D721Med (cell line): ENCODE data around the gene OR13F1.
"Not testable (repeated sequence)": the region's sequence is repeated elsewhere in the genome, so short reads cannot be mapped to it uniquely, and the experiment has no call there.

ENCODE experiments used
- DNase-seq: peaks from one replicate; pipeline ENCODE4 v3.0.0; 2011; ENCODE audit warnings: low spot score; ENCODE audit not compliant: insufficient read length
- FAIRE-seq: peaks from 2 replicates; lab custom pipeline; 2011; peaks lifted over from hg19 to GRCh38; lab: Jason Lieb, UNC
- TF ChIP-seq, protein P1 (sequence below): IDR thresholded peaks from 2 replicates; pipeline ENCODE4 v1.5.1; 2012; ENCODE audit warnings: mild to moderate bottlenecking, control low read depth; ENCODE audit not compliant: insufficient read depth; ENCODE audit errors: missing control alignments

The OR13F1 gene

DNA sequence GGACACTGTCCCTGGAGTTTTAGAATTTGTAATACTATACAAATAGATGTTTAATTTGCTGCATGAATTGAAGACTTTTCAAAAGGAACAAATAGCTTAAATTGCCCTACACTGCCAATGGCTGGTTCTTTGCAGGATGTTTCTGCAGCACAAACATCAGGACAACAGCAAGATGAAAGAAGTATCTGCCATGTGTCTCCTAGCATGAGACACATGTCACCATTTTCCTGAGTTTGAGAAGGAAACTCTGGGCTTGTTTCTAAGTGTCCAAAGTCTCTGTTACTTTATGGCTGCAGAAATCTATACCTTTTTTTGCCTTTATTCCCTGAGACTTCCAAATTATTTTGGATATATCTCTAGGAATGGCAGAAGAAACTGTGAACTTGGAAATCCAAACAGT is 623 bp upstream of the OR13F1 start:
- FAIRE-seq: no peak
- TF ChIP-seq, protein P1, sequence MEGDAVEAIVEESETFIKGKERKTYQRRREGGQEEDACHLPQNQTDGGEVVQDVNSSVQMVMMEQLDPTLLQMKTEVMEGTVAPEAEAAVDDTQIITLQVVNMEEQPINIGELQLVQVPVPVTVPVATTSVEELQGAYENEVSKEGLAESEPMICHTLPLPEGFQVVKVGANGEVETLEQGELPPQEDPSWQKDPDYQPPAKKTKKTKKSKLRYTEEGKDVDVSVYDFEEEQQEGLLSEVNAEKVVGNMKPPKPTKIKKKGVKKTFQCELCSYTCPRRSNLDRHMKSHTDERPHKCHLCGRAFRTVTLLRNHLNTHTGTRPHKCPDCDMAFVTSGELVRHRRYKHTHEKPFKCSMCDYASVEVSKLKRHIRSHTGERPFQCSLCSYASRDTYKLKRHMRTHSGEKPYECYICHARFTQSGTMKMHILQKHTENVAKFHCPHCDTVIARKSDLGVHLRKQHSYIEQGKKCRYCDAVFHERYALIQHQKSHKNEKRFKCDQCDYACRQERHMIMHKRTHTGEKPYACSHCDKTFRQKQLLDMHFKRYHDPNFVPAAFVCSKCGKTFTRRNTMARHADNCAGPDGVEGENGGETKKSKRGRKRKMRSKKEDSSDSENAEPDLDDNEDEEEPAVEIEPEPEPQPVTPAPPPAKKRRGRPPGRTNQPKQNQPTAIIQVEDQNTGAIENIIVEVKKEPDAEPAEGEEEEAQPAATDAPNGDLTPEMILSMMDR: no peak
- no peak for DNase-seq

DNA sequence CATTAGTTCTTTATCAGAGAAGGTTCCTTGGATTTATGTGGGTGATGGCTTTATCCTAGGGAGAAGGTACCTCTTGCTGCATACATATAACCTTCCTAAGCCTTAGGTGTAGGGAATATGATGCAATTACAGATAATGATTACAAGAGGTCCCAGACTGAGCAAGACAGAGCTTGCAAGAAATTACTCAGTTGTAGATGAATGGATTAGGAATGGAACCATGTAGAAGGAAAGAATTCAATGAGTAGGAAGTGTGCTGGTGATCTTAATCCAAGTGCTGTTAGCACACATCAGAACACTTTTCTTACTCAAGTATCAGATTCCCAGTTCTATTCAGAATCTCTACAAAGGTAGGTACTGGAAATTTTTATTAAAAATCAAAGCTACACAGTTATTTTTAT is 2.5 kb downstream of the OR13F1 start:
- TF ChIP-seq, protein P1: no peak
- FAIRE-seq: no peak
- no peak for DNase-seq

DNA sequence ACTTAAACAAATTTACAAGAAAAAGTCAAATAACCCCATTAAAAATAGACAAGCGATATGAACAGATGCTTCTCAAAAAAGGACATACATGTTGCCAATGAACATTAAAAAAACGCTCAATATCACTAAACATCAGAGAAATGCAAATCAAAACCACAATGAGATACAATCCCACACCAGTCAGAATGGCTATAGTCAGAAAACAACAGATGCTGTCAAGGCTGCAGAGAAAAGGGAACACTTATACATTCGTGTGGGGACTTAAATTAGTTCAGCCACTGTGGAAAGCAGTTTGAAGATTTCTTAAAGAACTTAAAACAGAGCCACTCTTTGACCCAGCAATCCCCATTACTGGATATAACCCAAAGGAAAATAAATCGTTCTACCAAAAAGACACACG is 10.8 kb downstream of the OR13F1 start:
- TF ChIP-seq, protein P1: no peak
- FAIRE-seq: no peak
- DNase-seq: no peak

DNA sequence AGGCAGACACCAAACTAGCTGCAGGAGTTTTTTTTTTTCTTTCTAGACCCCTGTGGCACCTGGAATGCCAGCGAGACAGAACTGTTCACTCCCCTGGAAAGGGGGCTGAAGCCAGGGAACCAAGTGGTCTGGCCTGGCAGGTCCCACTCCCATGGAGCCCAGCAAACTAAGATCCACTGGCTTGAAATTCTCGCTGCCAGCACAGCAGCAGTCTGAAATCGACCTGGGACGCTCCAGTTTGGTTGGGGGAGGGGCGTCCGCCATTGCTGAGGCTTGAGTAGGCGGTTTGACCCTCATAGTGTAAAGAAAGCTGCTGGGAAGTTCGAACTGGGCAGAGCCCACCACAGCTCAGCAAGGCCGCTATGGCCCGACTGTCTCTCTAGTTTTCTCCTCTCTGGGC is 16.2 kb downstream of the OR13F1 start:
- not testable (repeated sequence) for FAIRE-seq, DNase-seq

DNA sequence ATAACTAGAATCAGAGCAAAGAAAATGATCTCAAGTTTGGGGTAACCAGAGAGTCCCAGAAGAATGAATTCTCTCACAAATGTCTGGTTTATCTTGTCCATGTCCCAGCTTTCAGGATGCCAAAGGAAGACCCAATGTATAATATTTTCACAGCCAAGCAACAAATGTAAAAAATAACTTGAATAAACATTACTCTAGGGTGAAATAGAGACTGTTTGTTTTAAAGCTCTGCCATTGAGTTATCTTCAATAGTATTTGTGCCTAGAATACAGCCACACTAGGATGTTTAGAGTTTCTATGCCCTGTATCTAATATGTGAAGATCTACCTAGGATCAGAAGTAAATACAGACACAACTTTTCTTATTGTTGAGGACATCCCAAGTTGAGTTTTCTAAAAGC is 23.0 kb downstream of the OR13F1 start, which contains the start of gene OR13C4:
OR13C4 (minus strand) TSS at position 101 of the 400 bp plus-strand sequence; CDS start at position 101, 0 bp downstream.
- no peak for FAIRE-seq
- TF ChIP-seq, protein P1: no peak
- no peak for DNase-seq

DNA sequence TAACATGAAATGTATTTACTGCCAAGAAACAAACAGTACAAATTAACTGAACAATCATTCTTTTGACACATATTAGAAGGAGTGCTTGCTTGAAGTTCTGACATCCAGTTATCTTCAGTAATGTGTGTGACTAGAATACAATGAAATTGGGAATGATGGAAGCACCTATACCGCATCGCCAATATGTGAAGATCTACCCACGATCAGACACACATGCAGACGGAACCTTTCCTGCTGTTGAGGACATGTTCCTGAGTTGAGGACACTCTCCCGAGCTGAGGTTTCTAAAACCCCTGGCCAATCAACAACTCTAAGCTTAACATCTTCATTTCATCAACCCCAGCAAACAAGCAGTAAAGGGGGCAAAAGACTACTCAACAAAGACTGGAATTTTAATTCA is 32.7 kb downstream of the OR13F1 start, which contains the start of gene OR13C3:
OR13C3 (minus strand) TSS at position 101 of the 400 bp plus-strand sequence. CDS start 133 bp downstream, outside the sequence.
- FAIRE-seq (no peak), DNase-seq (no peak)
- TF ChIP-seq, protein P1: no peak

DNA sequence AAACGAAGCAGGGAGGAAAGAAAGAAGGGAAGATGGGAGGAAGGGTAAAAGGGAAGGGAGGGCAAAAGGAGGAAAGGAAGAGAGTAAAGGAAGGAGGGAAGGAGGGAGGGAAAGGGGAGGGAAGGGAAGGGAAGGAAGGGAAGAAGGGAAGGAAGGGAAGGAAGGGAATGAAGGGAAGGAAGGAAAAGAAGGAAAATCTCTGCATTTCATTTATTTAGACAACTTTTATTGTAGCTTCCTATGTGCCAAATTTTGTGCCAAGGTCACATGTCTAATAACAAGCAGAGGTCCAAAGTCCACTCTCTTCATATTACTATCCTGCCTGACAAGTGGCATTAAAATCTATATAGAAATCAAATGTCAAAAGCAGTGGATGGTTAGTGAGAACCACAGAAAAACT is 35.2 kb downstream of the OR13F1 start:
- TF ChIP-seq, protein P1: no peak
- FAIRE-seq: no peak
- no peak for DNase-seq

DNA sequence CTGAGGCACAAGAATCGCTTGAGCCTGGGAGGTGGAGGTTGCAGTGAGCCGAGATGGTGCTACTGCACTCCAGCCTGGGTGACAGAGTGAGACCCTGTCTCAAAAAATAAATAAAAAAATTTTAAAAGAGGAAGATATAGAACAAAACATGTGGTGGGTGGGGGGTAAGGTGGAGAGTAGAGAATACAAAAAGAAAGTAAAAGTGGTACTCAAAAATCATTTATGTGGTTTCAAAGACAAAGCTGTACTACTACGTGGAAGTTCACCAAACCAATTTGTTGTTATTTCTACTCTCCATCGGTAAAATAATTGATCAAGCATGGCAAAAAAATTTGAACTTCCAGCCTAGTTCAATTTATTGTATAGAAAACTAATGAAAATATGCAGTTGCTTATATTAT is 40.6 kb downstream of the OR13F1 start:
- FAIRE-seq (no peak), DNase-seq (no peak)
- TF ChIP-seq, protein P1: no peak
